GM21717 (cell line): ENCODE measurements around the gene SUGP2.
A peak's percentile ranks its signal among the peaks of the same experiment; 100 is the strongest.

Experiments
- ATAC-seq: cut with Tn5 transposase; IDR thresholded peaks from one replicate; pipeline ENCODE4 v1.9.1; 2021; ENCODE audit warnings: mild to moderate bottlenecking, moderate library complexity; ENCODE audit not compliant: unreplicated experiment

SUGP2 gene

GRCh38 chr19:19033426-19034203, at the start of gene SUGP2, which contains the start of gene ARMC6:
Gene SUGP2 (minus strand): TSS chr19:19033517. CDS start chr19:19031071, 2,446 bp downstream.
Gene ARMC6 (plus strand): TSS chr19:19033603. CDS start chr19:19034210, 607 bp downstream.
- ATAC-seq = peak; percentile 61

- no peak for ATAC-seq
These were observed 48.4 kb upstream of the SUGP2 start for GRCh38 chr19:19081642-19082151.

GRCh38 chr19:19079571-19079970, 46.3 kb upstream of the SUGP2 start:
- no peak for ATAC-seq

GRCh38 chr19:19078801-19079200, 45.5 kb upstream of the SUGP2 start:
- no peak for ATAC-seq

- no peak for ATAC-seq
These were observed 43.8 kb upstream of the SUGP2 start for GRCh38 chr19:19077103-19077502.

- no peak for ATAC-seq
These were observed 43.2 kb upstream of the SUGP2 start for GRCh38 chr19:19076476-19076875.

- no peak for ATAC-seq
These were observed 41.8 kb upstream of the SUGP2 start for GRCh38 chr19:19075126-19075525.

- no peak for ATAC-seq
These were observed 41.0 kb upstream of the SUGP2 start for GRCh38 chr19:19074196-19074882.

GRCh38 chr19:19071897-19072296, 38.6 kb upstream of the SUGP2 start:
- no peak for ATAC-seq

GRCh38 chr19:19068659-19069654, 35.6 kb upstream of the SUGP2 start:
- no peak for ATAC-seq

- no peak for ATAC-seq
These were observed 34.2 kb upstream of the SUGP2 start for GRCh38 chr19:19067276-19068072.

GRCh38 chr19:19064811-19065745, 31.8 kb upstream of the SUGP2 start:
- ATAC-seq = no peak

- peak; percentile 0 for ATAC-seq
These were observed 30.9 kb upstream of the SUGP2 start for GRCh38 chr19:19064098-19064722.

- peak; percentile 82 for ATAC-seq
These were observed 30.1 kb upstream of the SUGP2 start, which contains the start of gene SLC25A42 for GRCh38 chr19:19063183-19064097. Gene SLC25A42 (plus strand): TSS chr19:19063994. CDS start chr19:19096125, 32,131 bp downstream.

GRCh38 chr19:19062454-19063182, 29.3 kb upstream of the SUGP2 start:
- ATAC-seq = no peak

GRCh38 chr19:19061506-19061905, 28.2 kb upstream of the SUGP2 start:
- ATAC-seq = no peak
